Measurements from ENCODE around the gene TMEM181. TPM values are rescaled to one million over a fixed set of nuclear protein-coding genes. Genes with fewer than 3 reads are reported as not detected.

The TMEM181 gene
- total and polyA plus RNA-seq, 2 donors (not counting 1 experiment from before 2014, with no cell fraction given) = 2.8 to 9.3 TPM

GRCh38 chr6:158591810-158592209, 31.9 kb downstream of the TMEM181 start:
- Histone ChIP-seq H3K9ac (ENCODE audit: low read length) (no peak overlapping the region), H2AFZ (ENCODE audit: insufficient read depth, low read depth, low read length, poor library complexity, severe bottlenecking) (no peak overlapping the region), H3K27ac (ENCODE audit: low read length in 2 of 2) (no peak overlapping the region), H3K4me3 (ENCODE audit: control extremely low read depth in 1 of 5, extremely low read depth in 1 of 5, insufficient read depth in 1 of 5, low read depth in 2 of 5, low read length in 4 of 5) (no peak overlapping the region), H3K9me3 (ENCODE audit: control extremely low read depth in 1 of 3, control insufficient read depth in 2 of 3, insufficient read depth in 1 of 3, low read length in 2 of 3) (peaks cover 0 to 1% (median 0%) of the 10 kb centered on the region in 3 donors), H3K36me3 (replicated peaks in 1 of 2; ENCODE audit: control extremely low read depth in 1 of 2, control insufficient read depth in 1 of 2, extremely low read depth in 1 of 2, insufficient read depth in 2 of 2, low read length in 1 of 2) (peaks cover 2 to 40% of the 10 kb centered on the region in 2 experiments), H3K79me2 (ENCODE audit: control insufficient read depth, insufficient read depth, low read length) (no peaks in the 10 kb centered on the region), H4K20me1 (ENCODE audit: control insufficient read depth, insufficient read depth, low read length, poor library complexity, severe bottlenecking) (no peaks in the 10 kb centered on the region), H3K4me2 (replicated peaks; ENCODE audit: low read depth, low read length, poor library complexity, severe bottlenecking) (no peak overlapping the region), H3K4me1 (ENCODE audit: control insufficient read depth in 2 of 2, insufficient read depth in 2 of 2, low read length in 2 of 2) (peaks cover 0 to 5% of the 10 kb centered on the region in 2 donors), H3K27me3 (replicated peaks in 1 of 4; ENCODE audit: control extremely low read depth in 1 of 4, control insufficient read depth in 3 of 4, insufficient read depth in 4 of 4, low read length in 3 of 4) (no peaks in the 10 kb centered on the region)
- H3K4me3 Mint-ChIP-seq = no peak overlapping the region
- intact Hi-C loops (cut with micrococcal nuclease) = no loop called here
- CTCF ChIA-PET = no interaction called here
- DNase-seq = no peak
- TF ChIP-seq EZH2 (IDR thresholded peaks at IDR 0.05; ENCODE audit: borderline replicate concordance, insufficient read depth, low read depth, low read length, poor library complexity, severe bottlenecking) (no peak), CTCF (IDR thresholded peaks at IDR 0.05) (no peak)
- H3K9me3 Mint-ChIP-seq (ENCODE audit: insufficient read depth) = no peaks in the 10 kb centered on the region
- POLR2A ChIA-PET = interaction anchor here (0.7 kb wide), 1 partner anchor 100 kb away, joined by 6 read pairs; no protein-coding TSS in a partner anchor
- no peak for ATAC-seq (ENCODE audit: low read depth)
- H3K4me1 Mint-ChIP-seq = peaks cover 6% of the 10 kb centered on the region
- H3K27ac Mint-ChIP-seq = no peak overlapping the region
- WGBS (ENCODE audit: insufficient coverage) = 80% methylated on average over 1 of the region's 4 CpGs
- H3K27me3 Mint-ChIP-seq = no peaks in the 10 kb centered on the region

- Mint-ChIP-seq H3K27me3 (no peaks in the 10 kb centered on the region), H3K4me3 (no peak overlapping the region), H3K4me1 (peaks cover 14% of the 10 kb centered on the region), H3K9me3 (ENCODE audit: insufficient read depth) (no peaks in the 10 kb centered on the region), H3K27ac (no peak overlapping the region)
- Histone ChIP-seq H2AFZ (ENCODE audit: insufficient read depth, low read depth, low read length, poor library complexity, severe bottlenecking) (no peak overlapping the region), H4K20me1 (ENCODE audit: control insufficient read depth, insufficient read depth, low read length, poor library complexity, severe bottlenecking) (no peaks in the 10 kb centered on the region), H3K36me3 (replicated peaks in 1 of 2; ENCODE audit: control extremely low read depth in 1 of 2, control insufficient read depth in 1 of 2, extremely low read depth in 1 of 2, insufficient read depth in 2 of 2, low read length in 1 of 2) (peaks cover 2 to 39% of the 10 kb centered on the region in 2 experiments), H3K27me3 (replicated peaks in 1 of 4; ENCODE audit: control extremely low read depth in 1 of 4, control insufficient read depth in 3 of 4, insufficient read depth in 4 of 4, low read length in 3 of 4) (no peaks in the 10 kb centered on the region), H3K27ac (ENCODE audit: low read length in 2 of 2) (no peak overlapping the region), H3K9me3 (ENCODE audit: control extremely low read depth in 1 of 3, control insufficient read depth in 2 of 3, insufficient read depth in 1 of 3, low read length in 2 of 3) (no peaks in the 10 kb centered on the region), H3K9ac (ENCODE audit: low read length) (no peak overlapping the region), H3K4me1 (ENCODE audit: control insufficient read depth in 2 of 2, insufficient read depth in 2 of 2, low read length in 2 of 2) (peaks cover 0 to 14% of the 10 kb centered on the region in 2 donors), H3K4me3 (ENCODE audit: control extremely low read depth in 1 of 5, extremely low read depth in 1 of 5, insufficient read depth in 1 of 5, low read depth in 2 of 5, low read length in 4 of 5) (no peak overlapping the region), H3K79me2 (ENCODE audit: control insufficient read depth, insufficient read depth, low read length) (no peaks in the 10 kb centered on the region), H3K4me2 (replicated peaks; ENCODE audit: low read depth, low read length, poor library complexity, severe bottlenecking) (no peak overlapping the region)
- TF ChIP-seq EZH2 (IDR thresholded peaks at IDR 0.05; ENCODE audit: borderline replicate concordance, insufficient read depth, low read depth, low read length, poor library complexity, severe bottlenecking) (no peak), CTCF (IDR thresholded peaks at IDR 0.05) (no peak)
- intact Hi-C loops (cut with micrococcal nuclease) = no loop called here
- ChIA-PET POLR2A (no interaction called here), CTCF (interaction anchor here (1.0 kb wide), 1 partner anchor 373 kb away, joined by 3 read pairs; no protein-coding TSS in a partner anchor)
- 93% methylated on average over 2 of the region's 3 CpGs for WGBS (ENCODE audit: insufficient coverage)
- no peak for DNase-seq
- no peak for ATAC-seq (ENCODE audit: low read depth)
Observed at GRCh38 chr6:158593670-158594069, 33.8 kb downstream of the TMEM181 start.
